Upper lobe of left lung (tissue), 4 donors: Measurements from ENCODE around the gene PSENEN.

Source experiments
- POLR2A ChIP-seq, 4 donors: fragments of 450-650 bp; IDR thresholded peaks; one replicate each; pipeline ENCODE4 v1.5.1; 2016 to 2017; ENCODE audit warnings: antibody characterized with exemption in 4 of 4, mild to moderate bottlenecking in 2 of 4
- POLR2AphosphoS5 ChIP-seq, 2 donors: sonication (generic); formaldehyde crosslinking; IDR thresholded peaks; one replicate each; pipeline ENCODE4 v1.5.1; 2017; ENCODE audit warnings: antibody characterized with exemption in 2 of 2
- TF ChIP-seq, protein P1 (sequence below), 6 experiments: fragments of 450-650 bp in 4 of 6; fragments of 200-600 bp in 2 of 6; sonication (generic) in 2 of 6; IDR thresholded peaks; one replicate each; pipeline ENCODE4 v1.5.1; 2016 to 2019; ENCODE audit warnings: antibody characterized with exemption in 6 of 6

DNA sequence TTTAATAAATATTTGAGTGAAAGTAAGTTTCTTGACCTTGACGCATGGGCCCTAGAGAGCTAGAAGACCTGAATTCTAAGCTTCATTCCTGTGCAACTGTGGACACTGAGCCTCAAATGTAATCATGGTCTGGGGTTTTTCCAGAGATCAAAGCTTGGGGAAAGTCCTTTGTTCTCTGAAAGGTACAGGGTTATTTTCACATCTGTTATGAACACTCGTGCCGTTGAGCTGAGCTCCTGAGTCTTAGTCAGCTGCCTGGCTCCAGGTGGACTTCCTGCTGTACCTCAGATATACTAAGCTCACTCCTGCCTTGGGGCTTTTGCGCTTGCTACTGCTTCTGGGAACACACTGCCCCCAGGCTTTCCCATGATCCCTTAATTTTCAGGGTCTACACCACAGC lies 48.6 kb upstream of the PSENEN start:
- TF ChIP-seq, protein P1, sequence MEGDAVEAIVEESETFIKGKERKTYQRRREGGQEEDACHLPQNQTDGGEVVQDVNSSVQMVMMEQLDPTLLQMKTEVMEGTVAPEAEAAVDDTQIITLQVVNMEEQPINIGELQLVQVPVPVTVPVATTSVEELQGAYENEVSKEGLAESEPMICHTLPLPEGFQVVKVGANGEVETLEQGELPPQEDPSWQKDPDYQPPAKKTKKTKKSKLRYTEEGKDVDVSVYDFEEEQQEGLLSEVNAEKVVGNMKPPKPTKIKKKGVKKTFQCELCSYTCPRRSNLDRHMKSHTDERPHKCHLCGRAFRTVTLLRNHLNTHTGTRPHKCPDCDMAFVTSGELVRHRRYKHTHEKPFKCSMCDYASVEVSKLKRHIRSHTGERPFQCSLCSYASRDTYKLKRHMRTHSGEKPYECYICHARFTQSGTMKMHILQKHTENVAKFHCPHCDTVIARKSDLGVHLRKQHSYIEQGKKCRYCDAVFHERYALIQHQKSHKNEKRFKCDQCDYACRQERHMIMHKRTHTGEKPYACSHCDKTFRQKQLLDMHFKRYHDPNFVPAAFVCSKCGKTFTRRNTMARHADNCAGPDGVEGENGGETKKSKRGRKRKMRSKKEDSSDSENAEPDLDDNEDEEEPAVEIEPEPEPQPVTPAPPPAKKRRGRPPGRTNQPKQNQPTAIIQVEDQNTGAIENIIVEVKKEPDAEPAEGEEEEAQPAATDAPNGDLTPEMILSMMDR (IDR thresholded peaks at IDR 0.05), result no peak
- no peak for TF ChIP-seq POLR2AphosphoS5 (IDR thresholded peaks at IDR 0.05)
- TF ChIP-seq POLR2A (IDR thresholded peaks at IDR 0.05), result no peak
